ENCODE results near the gene DLEC1.
A peak's percentile ranks its signal among the peaks of the same experiment; 100 is the strongest.
"Not testable (repeated sequence)": the region's sequence is repeated elsewhere in the genome, so short reads cannot be mapped to it uniquely, and the experiment has no call there.

DLEC1 gene

GRCh38 chr3:38038447-38038911 lies 529 bp upstream of the DLEC1 start:
- no peak for DNase-seq (ENCODE audit: low spot score)

DNA sequence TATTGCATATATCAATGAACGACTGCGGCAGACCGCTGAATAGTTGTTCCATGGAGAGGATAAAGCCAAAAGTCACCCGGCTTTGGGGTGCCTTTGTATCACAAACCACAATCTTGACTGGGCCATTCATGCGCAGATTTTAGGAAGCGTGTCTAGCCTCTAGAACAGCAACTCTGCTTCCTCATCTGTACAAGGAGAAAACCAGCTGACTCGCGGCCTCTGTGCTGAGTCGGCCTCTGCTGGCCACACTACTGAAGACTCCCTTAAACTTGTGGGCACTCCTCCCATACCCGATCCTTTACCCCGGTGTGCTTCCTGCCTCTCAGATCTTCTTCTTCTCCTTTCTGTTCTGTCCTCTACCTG lies 872 bp downstream of the DLEC1 start:
- peak; percentile 70 for DNase-seq (ENCODE audit: low spot score)

- no peak for DNase-seq (ENCODE audit: low spot score)
These were observed 1.4 kb downstream of the DLEC1 start for GRCh38 chr3:38040401-38040800.

DNA sequence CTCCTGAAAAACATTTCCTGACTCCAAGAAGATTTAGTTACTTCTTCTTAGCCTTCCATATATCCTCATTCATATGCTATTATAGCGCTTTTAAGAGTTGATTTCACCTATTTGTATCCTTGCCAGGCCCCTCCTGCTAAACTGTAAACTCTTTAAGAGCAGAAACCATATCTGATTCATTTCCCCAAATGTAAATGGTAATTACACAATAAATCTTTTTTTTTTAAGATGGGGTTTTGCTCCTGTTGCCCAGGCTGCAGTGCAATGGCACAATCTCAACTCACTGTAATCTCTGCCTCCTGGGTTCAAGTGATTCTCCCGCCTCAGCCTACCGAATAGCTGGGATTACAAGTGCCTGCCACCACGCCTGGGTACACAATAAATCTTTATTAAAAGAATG lies 4.5 kb downstream of the DLEC1 start:
- no peak for DNase-seq (ENCODE audit: low spot score)

- no peak for DNase-seq (ENCODE audit: low spot score)
These were observed 7.0 kb downstream of the DLEC1 start for GRCh38 chr3:38046027-38046426.

GRCh38 chr3:38046821-38047220 lies 7.8 kb downstream of the DLEC1 start:
- no peak for DNase-seq (ENCODE audit: low spot score)

DNA sequence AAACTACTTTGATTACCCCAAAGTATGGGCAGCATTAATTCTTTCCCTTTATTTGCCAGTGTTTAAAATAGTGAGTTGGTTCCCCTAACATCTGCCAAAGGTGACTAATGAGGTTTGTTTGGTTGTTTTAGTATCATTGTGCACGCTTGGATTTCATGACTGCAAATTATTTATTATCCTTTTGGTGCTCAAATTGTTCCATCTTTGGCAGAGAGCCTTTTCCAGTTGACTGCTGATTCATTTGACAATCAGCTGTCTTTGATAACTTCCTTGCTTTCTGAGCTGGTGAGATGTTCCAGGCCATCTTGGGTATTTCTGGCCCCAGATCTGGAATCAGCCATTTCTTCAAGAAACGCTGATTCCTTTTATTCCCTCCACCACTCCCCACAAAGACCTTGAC lies 8.9 kb downstream of the DLEC1 start:
- no peak for DNase-seq (ENCODE audit: low spot score)

GRCh38 chr3:38049358-38050126 lies 10.5 kb downstream of the DLEC1 start:
- DNase-seq (ENCODE audit: low spot score): no peak

DNA sequence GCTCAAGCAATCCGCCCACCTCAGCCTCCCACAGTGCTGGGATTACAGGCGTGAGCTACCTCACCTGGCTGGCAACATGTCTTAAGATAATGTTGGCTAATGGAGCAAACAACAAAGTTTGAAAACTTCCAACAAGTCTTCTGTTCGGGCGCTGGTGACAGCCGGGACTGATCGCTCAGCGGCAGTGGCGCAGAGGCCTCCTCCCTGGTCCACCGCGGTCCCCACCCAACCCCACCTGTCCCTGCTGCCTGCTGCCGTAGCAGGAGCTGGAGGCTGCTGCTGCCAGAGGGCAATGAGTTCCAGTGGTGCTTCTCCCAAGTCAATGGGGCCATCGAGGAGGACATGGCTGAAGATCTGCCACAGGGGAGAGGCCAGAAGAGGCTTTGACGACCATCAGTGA lies 12.1 kb downstream of the DLEC1 start:
- no peak for DNase-seq (ENCODE audit: low spot score)

- not testable (repeated sequence) for DNase-seq (ENCODE audit: low spot score)
These were observed 14.3 kb downstream of the DLEC1 start for GRCh38 chr3:38053286-38053685.

GRCh38 chr3:38053813-38054498 lies 14.9 kb downstream of the DLEC1 start:
- DNase-seq (ENCODE audit: low spot score): not testable (repeated sequence)

DNA sequence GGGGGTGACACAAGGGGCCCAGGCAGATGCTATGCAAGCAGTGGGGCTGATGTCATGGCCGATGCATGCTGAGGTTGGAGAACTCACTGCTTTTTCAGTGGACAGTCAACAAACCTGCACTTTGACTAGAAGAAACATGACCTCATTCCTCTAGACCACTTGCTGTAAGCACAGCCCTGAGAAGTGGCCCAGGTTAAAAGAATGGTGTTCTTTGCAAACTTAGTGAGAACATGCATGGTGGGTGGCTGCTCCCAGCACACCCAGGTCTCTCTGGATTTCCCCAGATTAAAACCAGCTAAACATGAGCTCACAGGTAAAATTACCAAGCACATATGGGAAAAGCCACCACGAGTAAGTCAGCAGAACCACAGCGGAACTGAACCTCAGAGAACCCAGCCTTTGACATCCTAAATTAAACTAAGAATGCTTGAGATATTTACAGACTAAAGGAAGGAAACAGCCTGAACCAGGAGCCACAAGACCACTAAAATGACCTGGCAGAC lies 15.5 kb downstream of the DLEC1 start:
- peak; percentile 35 for DNase-seq (ENCODE audit: low spot score)

DNA sequence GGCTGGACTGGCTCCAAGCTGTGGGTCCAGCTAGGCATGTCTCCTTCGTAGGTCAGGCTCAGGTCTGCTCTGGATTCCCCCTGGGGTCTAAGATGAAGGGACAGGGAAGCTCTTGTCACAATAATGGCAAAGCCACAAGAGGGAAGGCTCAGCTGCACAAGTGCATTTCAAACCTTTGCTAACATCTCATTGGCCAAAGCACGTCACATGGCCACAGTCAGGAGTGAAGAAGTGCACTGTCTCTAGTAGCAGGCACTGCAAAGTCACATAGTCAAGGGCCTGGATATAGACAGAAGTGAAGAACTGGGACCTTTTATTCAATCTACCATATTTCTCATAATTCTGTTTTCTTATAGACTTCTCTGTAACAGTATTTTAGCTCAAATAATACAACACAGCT lies 20.1 kb downstream of the DLEC1 start:
- DNase-seq (ENCODE audit: low spot score): no peak

DNA sequence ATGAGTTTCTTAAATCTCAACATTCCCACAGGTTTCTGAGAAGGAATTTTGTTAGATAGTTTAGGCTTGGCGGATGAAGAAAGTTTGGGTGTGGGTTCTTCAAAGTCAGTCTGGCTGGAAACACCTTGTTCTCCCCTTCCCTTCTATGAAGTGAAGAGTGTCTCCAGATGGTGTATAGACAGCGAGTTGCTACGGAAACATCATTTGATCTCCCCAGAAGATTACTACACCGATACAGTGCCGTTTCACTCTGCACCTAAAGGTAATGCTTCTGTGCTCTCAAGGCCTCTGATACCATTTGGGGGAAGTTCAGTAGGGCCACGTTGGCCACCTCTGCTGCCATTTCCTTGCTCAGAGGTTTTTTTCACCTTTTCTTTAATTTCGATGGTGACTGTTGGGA lies 20.6 kb downstream of the DLEC1 start:
- DNase-seq (ENCODE audit: low spot score): no peak

DNA sequence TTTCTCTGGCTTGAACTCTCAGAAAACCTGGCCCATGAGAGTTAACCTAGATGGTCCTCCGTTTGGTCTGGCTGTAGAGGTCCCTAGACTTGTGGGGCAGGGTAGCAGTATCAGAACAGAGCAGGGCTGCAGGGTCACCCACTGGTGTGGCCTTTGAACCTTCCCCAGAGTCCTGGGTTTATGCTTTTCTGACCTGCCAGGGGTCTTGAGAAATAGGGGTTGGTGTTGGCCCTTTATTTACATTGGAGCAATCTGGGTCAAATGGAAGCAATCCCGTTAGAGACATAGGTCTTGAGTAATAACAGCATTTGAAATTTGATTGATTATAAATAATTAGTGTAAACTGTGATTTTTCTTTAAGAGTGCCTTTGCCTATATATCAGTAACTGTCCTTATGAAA lies 23.8 kb downstream of the DLEC1 start:
- DNase-seq (ENCODE audit: low spot score): no peak

- DNase-seq (ENCODE audit: low spot score): not testable (repeated sequence)
These were observed 25.4 kb downstream of the DLEC1 start for GRCh38 chr3:38064453-38064852.

DNA sequence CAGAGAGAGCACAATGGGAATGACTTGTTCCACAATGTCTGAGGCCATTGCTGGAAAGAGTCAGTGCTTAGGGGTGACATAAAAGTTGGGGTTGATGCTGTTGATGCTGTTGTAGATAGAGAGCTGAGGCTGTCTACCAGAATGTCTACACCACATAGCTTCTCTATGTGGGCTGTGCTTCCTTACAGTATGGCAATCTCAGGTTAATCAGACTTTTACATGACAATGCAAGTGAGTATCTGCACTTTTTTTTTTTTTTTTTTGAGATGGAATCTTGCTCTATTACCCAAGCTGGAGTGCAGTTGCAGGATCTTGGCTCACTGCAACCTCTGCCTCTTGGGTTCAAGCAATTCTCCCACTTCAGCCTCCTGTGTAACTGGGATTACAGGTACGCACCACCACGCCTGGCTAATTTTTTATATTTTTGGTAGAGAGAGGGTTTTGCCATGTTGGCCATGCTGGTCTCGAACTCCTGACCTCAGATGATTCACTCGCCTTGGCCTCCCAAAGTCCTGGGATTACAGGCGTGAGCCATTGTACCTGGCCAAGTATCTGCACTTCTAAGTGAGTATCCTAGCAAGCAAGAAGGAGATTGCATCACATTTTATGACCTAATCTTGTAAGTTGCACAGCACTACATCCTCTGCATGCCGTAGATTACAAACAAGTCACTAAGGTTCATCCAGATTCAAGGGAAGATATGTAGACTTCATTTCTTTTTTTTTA lies 28.7 kb downstream of the DLEC1 start:
- no peak for DNase-seq (ENCODE audit: low spot score)

GRCh38 chr3:38070013-38070412 lies 31.0 kb downstream of the DLEC1 start:
- DNase-seq (ENCODE audit: low spot score): no peak

DNA sequence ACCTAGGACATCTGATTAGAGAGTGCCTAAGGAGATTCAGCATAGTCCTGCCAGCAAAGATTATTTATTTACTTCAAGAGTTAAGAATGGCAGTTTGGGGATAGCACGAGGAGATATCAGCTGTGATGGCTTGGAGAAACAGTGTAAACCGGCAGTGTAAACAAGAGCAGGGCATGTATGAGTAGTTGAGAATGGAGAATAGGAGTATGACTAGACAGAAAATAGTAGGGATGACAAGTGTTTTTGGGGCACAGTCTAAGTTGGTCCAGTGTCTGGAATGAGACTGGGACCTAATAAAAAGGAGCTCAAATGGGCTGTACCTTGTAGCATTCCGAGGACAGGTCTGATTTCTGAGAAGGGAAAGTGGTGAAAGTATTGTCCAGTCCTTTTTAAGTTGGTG lies 38.1 kb downstream of the DLEC1 start:
- not testable (repeated sequence) for DNase-seq (ENCODE audit: low spot score)

GRCh38 chr3:38082296-38082695 lies 43.3 kb downstream of the DLEC1 start:
- not testable (repeated sequence) for DNase-seq (ENCODE audit: low spot score)

DNA sequence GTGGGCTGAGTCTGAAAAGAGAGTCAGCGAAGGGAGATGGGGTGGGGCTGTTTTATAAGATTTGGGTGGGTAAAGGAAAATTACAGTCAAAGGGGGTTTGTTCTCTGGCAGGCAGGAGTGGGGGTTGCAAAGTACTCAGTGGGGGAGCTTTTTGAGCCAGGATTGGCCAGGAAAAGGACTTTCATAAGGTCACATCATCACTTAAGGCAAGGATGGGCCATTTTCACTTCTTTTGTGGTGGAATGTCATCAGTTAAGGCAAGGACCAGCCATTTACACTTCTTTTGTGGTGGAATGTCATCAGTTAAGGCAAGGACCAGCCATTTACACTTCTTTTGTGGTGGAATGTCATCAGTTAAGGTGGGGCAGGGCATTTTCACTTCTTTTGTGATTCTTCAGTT lies 44.2 kb downstream of the DLEC1 start:
- DNase-seq (ENCODE audit: low spot score): not testable (repeated sequence)

DNA sequence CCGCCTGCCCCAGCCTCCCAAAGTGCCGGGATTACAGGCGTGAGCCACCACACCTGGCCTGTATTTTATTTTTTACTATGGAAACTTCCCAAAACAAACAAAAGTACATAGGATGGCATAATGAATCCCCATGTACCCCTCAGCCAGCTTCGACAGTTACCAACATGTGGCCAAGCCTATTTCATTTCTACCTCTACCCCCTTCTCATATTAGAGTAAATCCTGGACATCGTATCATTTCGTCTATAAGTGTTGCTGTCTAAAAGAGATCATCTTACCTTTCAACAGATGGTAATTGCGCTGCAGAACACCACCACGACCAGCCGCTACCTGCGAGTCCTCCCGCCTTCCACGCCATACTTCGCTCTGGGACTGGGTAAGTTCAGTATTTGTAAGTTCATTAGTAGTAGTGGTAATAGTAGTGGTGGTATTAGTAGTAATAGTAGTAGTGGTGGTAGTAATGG lies 44.9 kb downstream of the DLEC1 start:
- DNase-seq (ENCODE audit: low spot score): no peak

Measured in AG08396 (cell line).